COLO829 (cell line): ENCODE data around the gene BMP10.

Experiments used
- DNase-seq: peaks from one replicate; pipeline ENCODE4 v3.0.0; 2012; ENCODE audit warnings: low spot score

Gene BMP10

GRCh38 chr2:68889500-68889899, 18.3 kb upstream of the BMP10 start:
- DNase-seq = no peak

DNA sequence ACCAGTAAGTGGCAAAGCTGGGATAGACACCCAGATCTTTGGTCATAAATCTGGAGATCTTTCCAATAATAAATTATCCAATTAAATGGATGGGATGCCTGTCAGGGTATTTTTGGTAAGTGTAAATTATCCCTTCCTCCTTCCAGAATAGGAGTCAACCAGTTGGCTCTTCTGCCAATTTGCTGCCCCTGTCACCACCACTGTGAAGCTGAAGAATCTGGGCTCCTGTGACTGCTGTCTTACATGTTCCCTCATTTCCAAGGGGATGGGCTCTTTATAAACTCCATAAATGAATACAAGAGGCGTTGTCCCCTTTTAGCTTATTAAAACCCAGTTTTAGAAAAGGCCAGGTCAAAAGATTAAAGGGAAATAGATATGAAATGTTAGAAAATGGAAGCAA, 17.8 kb upstream of the BMP10 start:
- DNase-seq = no peak

DNA sequence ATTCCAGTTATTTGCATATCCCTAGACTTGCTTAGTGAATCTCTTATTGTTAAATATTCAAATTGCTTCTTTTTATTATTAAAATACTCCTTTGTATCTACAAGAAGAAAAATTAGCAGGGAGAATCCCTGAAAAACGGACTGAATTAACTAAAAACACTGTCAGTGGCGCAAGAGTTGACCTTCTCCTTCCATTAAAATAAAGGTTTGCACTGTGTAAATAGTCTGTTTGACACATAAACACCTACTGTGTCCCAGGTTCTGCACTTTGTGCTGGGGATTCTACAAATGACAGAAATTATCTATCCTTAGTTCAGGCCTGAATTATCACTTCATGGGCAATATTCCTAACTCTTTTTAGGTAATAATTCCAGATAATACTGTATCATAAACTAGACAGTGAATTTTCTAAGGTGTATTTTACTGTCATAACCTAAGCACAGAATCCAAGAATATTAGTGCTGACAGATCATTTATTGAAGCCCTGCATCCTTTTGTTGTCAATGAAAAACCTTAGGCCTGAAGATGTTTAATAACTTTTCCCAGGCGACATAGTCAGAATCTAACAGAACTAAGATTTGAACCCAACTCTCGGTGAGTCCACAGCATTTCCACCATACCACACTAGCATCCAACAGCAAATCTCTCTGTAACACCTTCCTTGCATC, 17.0 kb upstream of the BMP10 start:
- DNase-seq = no peak

- no peak for DNase-seq
Observed at GRCh38 chr2:68885811-68886075, 14.5 kb upstream of the BMP10 start.

DNA sequence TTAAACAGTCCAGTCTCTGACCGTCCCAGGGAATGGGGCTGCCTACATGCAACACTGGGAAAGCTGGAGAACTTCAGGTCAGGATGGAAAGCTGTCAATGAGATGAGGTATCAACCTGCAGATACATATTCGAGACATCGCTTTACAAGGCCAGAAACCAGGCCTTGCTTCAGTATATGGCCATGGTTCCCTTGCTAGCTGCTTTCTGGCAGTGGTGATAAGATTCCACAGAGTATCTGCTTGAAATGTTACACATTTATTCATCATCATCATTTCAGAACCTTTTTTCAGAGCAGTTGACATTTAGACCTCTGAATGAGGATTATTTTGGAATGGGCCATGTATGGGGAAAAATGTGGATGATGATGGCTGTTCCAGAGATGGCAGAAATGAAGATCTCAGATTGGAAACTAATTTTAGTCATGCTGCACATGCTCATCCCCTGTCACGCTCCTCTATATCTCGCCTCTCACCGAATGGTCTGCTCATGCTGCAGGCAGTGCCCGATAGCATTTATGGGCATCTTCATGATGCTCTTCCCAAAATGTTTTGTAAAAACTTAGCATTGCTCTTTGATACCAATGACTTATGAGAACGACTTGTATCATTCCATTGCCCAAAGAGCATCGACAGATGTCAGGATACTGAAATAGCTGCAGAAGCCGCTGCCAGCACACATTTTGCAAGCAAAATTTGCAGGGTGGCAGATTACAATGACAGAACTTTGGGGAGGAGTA, 14.0 kb upstream of the BMP10 start:
- DNase-seq = no peak

- no peak for DNase-seq
Observed at GRCh38 chr2:68880213-68880612, 9.0 kb upstream of the BMP10 start.

DNA sequence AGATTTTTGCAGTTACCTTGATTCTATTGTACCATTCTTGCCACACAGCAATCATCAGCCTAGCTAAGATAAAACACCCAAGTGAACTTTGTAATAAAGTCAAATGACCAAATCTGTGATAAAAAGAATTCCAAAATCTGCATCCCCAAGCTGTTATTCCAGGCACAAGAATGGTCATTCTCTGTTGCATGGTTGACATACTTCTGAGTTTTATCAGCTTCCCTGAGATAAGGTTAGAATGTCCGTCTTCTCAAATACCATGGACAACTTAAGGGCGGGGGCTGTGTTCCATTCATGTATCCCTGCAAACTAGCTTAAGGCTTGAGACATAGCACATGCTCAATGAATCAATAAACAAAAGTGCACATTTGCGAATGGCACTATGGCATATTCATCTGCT, 8.1 kb upstream of the BMP10 start:
- no peak for DNase-seq

DNA sequence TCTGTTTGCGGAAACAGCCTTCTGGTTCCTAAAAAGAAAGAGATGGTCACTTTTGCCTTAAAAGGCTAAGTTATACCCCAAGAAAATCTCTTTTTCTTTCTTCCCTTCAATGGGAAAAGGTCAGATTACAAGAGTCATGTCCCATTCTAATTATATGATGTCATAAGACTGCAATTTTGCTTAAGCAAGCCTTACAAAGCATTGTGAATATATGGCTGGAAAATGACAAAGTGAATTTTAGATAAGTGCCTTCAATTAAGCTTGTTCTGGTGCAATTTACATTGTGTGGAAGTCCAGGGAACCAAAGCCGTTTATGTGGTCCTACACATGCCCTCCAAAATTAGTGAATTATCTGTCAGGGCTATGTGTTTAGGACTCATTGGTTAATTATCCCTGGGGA, 7.6 kb upstream of the BMP10 start:
- no peak for DNase-seq

- no peak for DNase-seq
Observed at GRCh38 chr2:68878071-68878711, 7.0 kb upstream of the BMP10 start.

DNA sequence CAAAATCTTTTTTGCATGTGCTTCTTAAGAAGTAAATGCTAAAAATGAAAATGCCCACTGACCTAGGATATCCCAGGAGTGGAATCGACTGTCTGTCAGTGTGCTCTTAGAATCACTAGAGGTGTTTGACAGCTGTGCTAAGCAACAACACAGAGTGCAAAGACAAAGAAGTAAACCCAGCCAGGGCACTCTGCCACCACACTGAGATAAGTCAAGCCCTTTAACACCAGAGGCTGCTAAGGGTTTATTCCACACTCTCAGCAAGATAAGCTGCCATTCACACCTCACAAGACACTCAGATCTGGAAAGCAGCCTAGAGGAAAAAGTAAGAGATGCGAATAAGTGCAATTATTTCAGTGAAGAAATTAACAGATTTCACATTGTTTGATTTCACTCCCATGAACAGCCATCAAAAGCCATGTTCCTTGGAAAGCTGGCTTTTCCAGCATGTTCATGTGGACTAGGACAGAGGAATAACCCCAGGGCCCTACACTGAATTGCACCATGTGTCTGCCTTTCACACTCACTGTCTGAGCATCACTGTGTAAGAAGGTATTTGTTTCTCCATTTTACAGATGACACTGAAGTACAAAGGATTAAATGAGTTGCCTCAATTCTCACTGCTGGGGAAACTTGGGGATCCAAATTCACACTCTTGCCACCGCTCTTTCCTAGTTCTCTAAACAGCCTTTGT, 6.0 kb upstream of the BMP10 start:
- no peak for DNase-seq

GRCh38 chr2:68870215-68870614, 982 bp downstream of the BMP10 start:
- no peak for DNase-seq

- no peak for DNase-seq
Observed at GRCh38 chr2:68865108-68865507, 6.1 kb downstream of the BMP10 start.

DNA sequence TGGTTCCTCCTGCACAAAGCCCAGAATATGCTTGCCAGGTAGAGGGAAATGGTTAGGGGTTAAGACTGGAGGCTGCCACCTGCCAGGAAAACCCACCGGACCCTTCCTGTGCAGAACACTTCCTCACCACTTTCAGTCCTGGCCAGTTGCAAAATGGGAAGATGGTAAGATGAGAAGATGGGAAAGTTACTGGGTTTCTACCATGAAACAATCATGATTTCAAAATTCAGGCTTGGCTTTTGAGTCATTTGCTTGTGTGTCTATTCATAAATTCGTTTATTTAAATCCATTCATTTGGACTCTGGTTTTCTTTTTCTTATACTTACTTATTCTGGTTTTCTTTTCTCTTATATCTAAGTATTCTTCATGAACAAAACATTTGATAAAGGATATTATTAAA, 7.2 kb downstream of the BMP10 start:
- DNase-seq = no peak

DNA sequence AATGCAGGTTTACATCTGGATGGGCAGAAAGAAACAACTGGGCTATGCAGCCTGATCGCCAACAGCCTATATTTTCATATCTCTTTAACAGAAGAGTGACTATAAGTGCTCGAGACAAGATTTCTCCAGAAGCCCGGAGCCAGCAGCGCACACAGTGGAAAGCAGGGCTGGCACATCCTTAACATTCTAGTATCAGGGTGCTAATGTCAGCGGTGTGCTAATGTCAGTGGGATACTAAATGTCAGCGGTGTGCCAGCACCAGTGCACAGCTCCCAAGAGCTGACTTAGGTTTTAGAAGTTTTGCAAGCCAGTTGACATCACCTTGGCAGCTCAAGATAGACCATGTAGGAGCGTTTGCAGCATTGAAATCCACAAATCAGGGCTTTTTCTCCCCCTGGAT, 8.3 kb downstream of the BMP10 start:
- no peak for DNase-seq

GRCh38 chr2:68861330-68861729, 9.9 kb downstream of the BMP10 start:
- no peak for DNase-seq

GRCh38 chr2:68860111-68860510, 11.1 kb downstream of the BMP10 start:
- no peak for DNase-seq

DNA sequence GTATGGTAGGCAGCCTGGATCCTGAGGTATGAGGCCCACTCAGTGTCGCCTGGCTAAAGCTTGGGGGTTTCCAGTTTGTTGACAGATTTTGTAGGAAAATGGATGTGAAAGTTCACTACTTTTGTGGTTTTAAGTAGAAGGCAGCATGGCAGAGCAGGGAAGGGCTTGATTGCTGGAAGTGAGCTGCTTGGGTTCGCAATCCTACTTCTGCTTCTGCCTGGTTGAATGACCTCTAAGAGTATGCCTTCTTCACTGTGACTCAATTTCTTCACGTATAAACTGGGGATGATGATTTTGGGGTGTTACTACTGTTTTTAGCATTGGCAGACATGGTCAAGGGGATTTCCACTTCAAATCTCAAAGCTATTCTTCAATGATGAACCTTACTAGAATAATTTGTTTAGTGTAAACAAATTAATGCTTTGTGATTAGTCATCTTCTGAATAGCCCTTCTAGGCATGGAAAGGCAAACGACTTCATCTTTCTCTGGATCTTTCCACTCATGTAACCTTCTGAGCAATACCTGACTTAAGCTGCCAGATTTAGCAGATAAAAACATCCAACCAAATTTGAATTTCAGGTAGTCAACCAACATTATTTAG, 13.2 kb downstream of the BMP10 start:
- DNase-seq = no peak

DNA sequence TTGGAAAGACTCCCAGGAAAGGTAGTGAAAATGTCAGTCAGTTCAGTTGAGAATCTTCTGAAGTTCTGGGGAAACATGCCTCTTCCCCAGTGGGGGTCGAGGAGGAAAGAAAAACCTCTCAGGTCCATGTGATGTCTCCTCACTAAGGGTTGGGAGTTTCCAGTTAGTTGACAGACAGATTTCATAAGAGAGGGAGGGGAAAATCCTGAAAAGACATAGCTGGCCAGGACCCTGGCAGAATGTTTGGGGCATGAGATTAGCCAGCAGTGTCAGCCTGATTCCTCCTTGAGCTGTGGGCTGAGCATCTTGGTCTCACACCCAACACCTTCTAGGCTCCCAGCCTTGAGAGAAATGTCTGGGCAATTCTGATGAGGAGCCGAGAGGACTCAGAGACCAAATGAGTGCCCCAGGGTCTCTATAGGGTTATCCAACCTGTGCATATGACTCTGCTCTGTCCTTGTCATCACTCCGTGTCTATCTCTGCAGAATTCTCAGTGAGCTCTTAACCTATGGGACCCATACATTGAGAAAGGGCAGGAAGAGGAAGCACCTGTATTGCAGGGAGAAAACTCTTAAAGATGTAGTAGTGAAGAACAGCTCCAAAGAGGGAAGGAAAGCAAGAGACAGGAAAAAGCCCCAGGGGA, 13.9 kb downstream of the BMP10 start:
- no peak for DNase-seq

DNA sequence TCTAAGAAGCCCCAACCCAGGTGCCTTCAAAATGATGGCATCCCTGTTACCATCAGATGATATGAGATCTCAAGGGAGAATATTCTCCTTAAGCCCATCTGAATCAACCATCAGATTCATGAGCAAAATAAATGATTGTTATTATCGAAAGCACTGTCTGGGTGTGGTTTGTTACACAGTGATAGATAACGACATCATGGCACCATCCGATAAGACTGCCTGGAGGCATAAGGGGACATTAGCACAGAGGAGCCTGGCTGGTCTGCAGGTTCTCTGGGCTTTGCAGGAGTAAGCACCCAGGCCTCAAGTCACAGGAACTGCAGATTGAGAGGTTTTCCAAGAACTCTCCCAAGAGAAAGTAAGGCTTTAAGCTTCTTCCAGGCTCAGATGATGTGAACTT, 15.6 kb downstream of the BMP10 start:
- DNase-seq = no peak

DNA sequence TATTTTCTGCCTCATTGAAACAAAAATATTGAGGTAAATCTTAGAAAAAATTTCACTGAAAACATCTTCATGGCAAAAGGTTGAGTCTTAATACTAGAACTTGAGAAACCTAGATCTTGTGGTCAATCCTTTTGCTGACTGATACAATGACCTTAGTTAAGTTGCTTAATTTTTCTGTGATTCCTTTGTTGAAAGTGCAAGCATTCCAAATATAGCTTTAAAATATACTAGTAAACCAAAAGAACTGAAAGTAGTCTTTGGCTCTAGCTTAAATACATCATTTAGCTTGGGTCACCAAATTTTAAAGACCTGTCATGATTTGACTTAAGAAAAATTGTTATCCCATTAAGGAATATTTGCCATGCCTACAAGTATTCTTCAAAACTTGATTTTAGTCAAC, 16.7 kb downstream of the BMP10 start:
- DNase-seq = no peak

DNA sequence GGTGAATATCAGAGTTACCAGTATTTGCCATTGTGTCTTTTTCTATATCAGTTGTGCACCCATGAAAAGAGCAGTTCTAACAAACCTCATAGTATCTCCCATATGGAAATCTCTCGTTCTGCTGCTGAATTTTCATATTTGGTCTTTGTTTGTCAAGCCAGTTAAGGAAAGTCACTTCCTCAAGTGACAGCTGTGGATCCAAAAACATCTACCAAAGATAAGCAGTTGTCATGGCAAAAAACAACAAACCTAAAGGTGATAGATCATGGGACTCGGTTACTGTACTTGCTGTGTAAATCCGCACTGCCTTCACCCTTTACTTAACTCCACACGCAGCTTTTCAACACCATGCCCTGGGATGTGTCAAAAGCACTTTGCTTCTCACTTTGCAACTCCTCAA, 17.3 kb downstream of the BMP10 start:
- DNase-seq = no peak

GRCh38 chr2:68853035-68853434, 18.2 kb downstream of the BMP10 start:
- DNase-seq = no peak
